ENCODE measurements around the gene SHROOM3.

SHROOM3 gene

GRCh38 chr4:76410636-76411035 is 24.4 kb upstream of the SHROOM3 start:
- ATAC-seq, result no peak
- TF ChIP-seq PPARA (CRISPR knock-in tag; IDR thresholded peaks at IDR 0.05; ENCODE audit: borderline replicate concordance) (no peak), OSR1 (CRISPR knock-in tag; IDR thresholded peaks at IDR 0.05) (no peak), ESRRG (CRISPR knock-in tag; IDR thresholded peaks at IDR 0.05) (no peak), SNAI2 (CRISPR knock-in tag; IDR thresholded peaks at IDR 0.05) (no peak), GLIS3 (CRISPR knock-in tag; IDR thresholded peaks at IDR 0.05) (no peak), RARB (CRISPR knock-in tag; IDR thresholded peaks at IDR 0.05) (no peak), POU6F1 (CRISPR knock-in tag; IDR thresholded peaks at IDR 0.05; ENCODE audit: borderline replicate concordance, low read depth) (no peak), TCF4 (CRISPR knock-in tag; IDR thresholded peaks at IDR 0.05; ENCODE audit: borderline replicate concordance) (no peak), ZFP30 (CRISPR knock-in tag; IDR thresholded peaks at IDR 0.05) (no peak), TSHZ2 (CRISPR knock-in tag; IDR thresholded peaks at IDR 0.05) (no peak)
- TF ChIP-seq, protein P1, sequence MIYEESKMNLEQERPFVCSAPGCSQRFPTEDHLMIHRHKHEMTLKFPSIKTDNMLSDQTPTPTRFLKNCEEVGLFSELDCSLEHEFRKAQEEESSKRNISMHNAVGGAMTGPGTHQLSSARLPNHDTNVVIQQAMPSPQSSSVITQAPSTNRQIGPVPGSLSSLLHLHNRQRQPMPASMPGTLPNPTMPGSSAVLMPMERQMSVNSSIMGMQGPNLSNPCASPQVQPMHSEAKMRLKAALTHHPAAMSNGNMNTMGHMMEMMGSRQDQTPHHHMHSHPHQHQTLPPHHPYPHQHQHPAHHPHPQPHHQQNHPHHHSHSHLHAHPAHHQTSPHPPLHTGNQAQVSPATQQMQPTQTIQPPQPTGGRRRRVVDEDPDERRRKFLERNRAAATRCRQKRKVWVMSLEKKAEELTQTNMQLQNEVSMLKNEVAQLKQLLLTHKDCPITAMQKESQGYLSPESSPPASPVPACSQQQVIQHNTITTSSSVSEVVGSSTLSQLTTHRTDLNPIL (CRISPR knock-in tag; IDR thresholded peaks at IDR 0.05; ENCODE audit: low read depth), result no peak
- TF ChIP-seq, protein P2, sequence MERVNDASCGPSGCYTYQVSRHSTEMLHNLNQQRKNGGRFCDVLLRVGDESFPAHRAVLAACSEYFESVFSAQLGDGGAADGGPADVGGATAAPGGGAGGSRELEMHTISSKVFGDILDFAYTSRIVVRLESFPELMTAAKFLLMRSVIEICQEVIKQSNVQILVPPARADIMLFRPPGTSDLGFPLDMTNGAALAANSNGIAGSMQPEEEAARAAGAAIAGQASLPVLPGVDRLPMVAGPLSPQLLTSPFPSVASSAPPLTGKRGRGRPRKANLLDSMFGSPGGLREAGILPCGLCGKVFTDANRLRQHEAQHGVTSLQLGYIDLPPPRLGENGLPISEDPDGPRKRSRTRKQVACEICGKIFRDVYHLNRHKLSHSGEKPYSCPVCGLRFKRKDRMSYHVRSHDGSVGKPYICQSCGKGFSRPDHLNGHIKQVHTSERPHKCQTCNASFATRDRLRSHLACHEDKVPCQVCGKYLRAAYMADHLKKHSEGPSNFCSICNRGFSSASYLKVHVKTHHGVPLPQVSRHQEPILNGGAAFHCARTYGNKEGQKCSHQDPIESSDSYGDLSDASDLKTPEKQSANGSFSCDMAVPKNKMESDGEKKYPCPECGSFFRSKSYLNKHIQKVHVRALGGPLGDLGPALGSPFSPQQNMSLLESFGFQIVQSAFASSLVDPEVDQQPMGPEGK (CRISPR knock-in tag; IDR thresholded peaks at IDR 0.05; ENCODE audit: borderline replicate concordance), result no peak

DNA sequence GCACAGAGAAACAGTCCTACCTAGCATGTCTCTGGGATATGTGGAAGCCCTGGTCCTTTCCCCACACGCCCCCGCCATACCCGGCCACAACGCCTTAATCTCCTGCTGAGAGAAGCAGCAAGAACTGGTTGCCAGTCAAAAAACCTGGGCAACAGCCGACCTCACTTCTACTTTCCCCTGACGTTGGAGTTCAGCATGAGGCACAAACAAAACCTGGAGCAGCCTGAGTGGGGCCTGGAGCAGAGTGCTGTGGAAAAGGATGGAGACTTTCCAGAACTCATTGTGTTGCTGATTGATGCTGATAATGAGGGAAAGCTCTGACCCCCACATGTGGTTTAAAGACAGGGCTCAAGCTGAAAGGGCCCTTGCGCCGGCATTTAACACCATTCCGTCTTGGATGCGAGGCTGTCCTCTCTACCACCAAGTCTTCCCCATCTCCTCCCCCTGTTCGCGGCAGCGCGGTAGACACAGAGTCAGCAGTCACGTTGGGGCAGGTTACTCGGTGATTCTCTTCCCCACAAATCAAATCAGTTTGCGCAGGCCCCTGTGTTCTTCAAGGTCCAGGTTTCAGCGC is 14.8 kb upstream of the SHROOM3 start:
- no peak for ATAC-seq
- TF ChIP-seq ZNF8 (CRISPR knock-in tag; IDR thresholded peaks at IDR 0.05) (no peak), ISL1 (CRISPR knock-in tag; IDR thresholded peaks at IDR 0.05) (no peak), ZFP3 (CRISPR knock-in tag; IDR thresholded peaks at IDR 0.05) (no peak), ARNTL (CRISPR knock-in tag; IDR thresholded peaks at IDR 0.05; ENCODE audit: borderline replicate concordance, low read depth) (no peak), OSR1 (CRISPR knock-in tag; IDR thresholded peaks at IDR 0.05) (no peak), TOX (CRISPR knock-in tag; IDR thresholded peaks at IDR 0.05; ENCODE audit: borderline replicate concordance) (no peak), RARB (CRISPR knock-in tag; IDR thresholded peaks at IDR 0.05) (no peak), ZC3H10 (CRISPR knock-in tag; IDR thresholded peaks at IDR 0.05) (no peak), CSDC2 (CRISPR knock-in tag; IDR thresholded peaks at IDR 0.05) (no peak), GLIS3 (CRISPR knock-in tag; IDR thresholded peaks at IDR 0.05) (no peak), ESRRG (CRISPR knock-in tag; IDR thresholded peaks at IDR 0.05) (no peak), SNAI2 (CRISPR knock-in tag; IDR thresholded peaks at IDR 0.05) (no peak), TSHZ2 (CRISPR knock-in tag; IDR thresholded peaks at IDR 0.05) (no peak), PPARA (CRISPR knock-in tag; IDR thresholded peaks at IDR 0.05; ENCODE audit: borderline replicate concordance) (no peak), TCF4 (CRISPR knock-in tag; IDR thresholded peaks at IDR 0.05; ENCODE audit: borderline replicate concordance) (no peak)
- TF ChIP-seq, protein P1 (CRISPR knock-in tag; IDR thresholded peaks at IDR 0.05; ENCODE audit: low read depth), result no peak
